SHP77 (cell line): ENCODE measurements around the gene COL21A1.

Source experiments
- DNase-seq, 2 experiments: peaks; one replicate each; lab custom pipeline; 2025; lab: John Stamatoyannopoulos, UW

COL21A1 gene

GRCh38 chr6:56245903-56246351 lies 1.5 kb downstream of the COL21A1 start:
- DNase-seq, result no peak

- DNase-seq, result no peak
These were observed 2.7 kb downstream of the COL21A1 start for GRCh38 chr6:56244528-56245253.

- DNase-seq, result no peak
These were observed 3.3 kb downstream of the COL21A1 start for GRCh38 chr6:56244089-56244488.

- no peak for DNase-seq
These were observed 3.8 kb downstream of the COL21A1 start for GRCh38 chr6:56243518-56244070.

GRCh38 chr6:56242346-56242745 lies 5.0 kb downstream of the COL21A1 start:
- no peak for DNase-seq

GRCh38 chr6:56241124-56241802 lies 6.1 kb downstream of the COL21A1 start:
- peak; percentile 29 to 49 for DNase-seq

- DNase-seq, result no peak
These were observed 9.0 kb downstream of the COL21A1 start for GRCh38 chr6:56238352-56238751.

GRCh38 chr6:56235245-56235644 lies 12.1 kb downstream of the COL21A1 start:
- no peak for DNase-seq

- no peak for DNase-seq
These were observed 14.9 kb downstream of the COL21A1 start for GRCh38 chr6:56232436-56232835.

GRCh38 chr6:56231827-56232226 lies 15.6 kb downstream of the COL21A1 start:
- no peak for DNase-seq

- DNase-seq, result no peak
These were observed 16.3 kb downstream of the COL21A1 start for GRCh38 chr6:56230976-56231566.

- no peak for DNase-seq
These were observed 20.1 kb downstream of the COL21A1 start for GRCh38 chr6:56227071-56227879.

- no peak for DNase-seq
These were observed 23.4 kb downstream of the COL21A1 start for GRCh38 chr6:56223995-56224394.

- DNase-seq, result no peak
These were observed 24.9 kb downstream of the COL21A1 start for GRCh38 chr6:56222499-56222898.

GRCh38 chr6:56220078-56220477 lies 27.3 kb downstream of the COL21A1 start:
- DNase-seq, result no peak

- no peak for DNase-seq
These were observed 32.7 kb downstream of the COL21A1 start for GRCh38 chr6:56214703-56215101.

- DNase-seq, result no peak
These were observed 33.2 kb downstream of the COL21A1 start for GRCh38 chr6:56214041-56214702.

- DNase-seq, result no peak
These were observed 35.7 kb downstream of the COL21A1 start for GRCh38 chr6:56211724-56212123.

- no peak for DNase-seq
These were observed 43.2 kb downstream of the COL21A1 start for GRCh38 chr6:56204134-56204533.

GRCh38 chr6:56199956-56200355 lies 47.4 kb downstream of the COL21A1 start:
- no peak for DNase-seq

- no peak for DNase-seq
These were observed 53.5 kb downstream of the COL21A1 start for GRCh38 chr6:56193846-56194245.
